Fibroblast of skin of right quadriceps (primary cell): Measurements from ENCODE around the gene JMJD4.

Experiments
- DNase-seq: peaks from one replicate; pipeline ENCODE4 v3.0.0-alpha.2; 2013

JMJD4 gene

DNA sequence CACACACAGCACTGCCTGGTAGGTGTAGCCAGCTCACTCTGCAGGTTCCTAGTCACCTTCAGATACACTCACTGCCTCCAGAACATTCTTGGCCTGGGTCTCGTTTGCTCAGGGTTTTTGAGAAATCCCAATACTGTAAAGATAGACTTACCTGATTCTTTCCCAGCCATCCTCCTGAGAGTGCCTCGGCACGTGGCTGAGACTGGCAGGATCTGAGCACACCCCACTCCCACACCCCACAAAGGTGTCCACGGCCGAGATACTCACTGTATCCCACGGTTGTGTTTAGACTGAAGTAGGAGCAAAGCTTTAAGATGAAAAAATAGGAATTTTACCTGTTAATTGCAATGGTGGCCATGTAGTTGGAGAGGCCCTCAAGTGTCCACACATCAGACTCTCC is 33.5 kb upstream of the JMJD4 start:
- no peak for DNase-seq

DNA sequence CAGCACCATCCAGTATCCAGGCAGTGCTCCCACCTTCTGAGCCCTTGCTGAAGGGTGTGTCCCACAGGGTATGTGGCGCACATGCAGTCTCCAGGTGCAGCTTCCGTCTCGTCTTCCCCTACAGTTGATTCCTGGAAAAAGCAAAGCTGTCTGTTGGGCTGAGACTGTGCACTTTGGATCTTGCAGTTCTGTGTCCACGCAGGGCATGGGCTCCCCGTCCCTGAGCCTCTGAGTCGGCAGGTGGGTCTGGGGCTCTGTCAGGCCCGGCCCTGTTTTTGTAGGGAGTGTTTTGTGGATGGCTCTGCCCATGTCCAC is 33.0 kb upstream of the JMJD4 start:
- DNase-seq = no peak

DNA sequence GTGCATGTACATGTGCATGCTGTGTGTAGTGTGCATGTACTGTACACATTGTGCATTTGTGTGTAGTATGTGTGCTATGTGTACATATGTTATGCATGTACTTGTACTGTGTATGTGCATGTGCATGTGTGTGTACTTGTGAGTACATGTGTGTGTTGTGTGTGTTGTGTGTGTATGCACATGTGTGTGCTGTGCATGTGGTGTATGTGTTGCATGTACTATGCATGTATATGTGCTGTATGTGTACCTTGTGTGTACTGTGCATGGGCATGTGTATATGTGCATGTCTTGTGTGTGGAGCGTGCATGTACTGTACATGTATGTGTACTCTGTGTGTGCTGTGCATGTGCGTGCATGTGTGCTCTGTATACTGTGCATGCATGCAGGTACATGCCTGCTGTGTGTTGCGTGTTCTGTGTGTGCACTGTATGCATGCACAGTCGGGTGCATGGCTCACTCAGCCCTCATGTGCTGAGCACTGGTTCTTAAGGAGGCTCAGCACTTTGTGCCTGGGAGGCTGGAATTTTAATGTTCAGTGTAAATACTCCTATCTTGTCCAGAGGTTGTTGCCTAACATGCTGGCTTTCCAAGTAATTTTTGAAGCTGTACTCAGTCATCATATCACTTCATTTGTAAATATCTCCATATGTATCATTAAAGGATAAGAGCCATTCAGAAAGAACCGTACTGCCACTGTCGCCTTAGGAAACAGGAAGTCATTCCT is 32.5 kb upstream of the JMJD4 start:
- no peak for DNase-seq

DNA sequence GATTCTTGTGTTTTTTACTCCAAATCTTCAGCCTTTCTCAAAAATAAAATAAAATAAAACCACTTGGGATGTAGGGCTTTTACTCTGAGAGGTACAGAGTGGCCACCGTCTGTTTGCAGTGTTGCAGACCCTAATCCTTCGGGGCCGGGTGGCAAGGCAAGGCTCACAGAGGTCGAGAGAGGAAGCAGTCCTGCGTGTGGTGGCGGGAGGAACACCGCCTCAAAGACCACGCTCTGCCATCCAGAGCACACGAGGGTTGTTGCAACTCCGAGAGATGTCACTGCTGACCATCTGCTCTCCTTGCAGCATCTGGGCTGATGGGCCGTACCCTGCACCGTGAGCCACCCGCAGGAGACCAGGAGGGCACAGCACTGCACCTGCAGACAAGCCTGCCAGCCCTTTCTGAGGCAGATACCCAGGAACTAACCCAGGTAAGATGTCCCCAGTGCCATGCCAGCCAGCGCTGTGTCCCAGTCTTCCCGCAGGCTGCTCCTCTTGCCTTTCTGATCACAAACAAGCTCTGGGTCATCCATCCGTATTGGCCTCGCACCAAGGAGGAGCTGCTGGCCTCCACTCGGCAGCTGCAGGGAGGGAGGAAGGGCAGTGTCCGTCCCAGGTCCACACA is 31.7 kb upstream of the JMJD4 start:
- no peak for DNase-seq

DNA sequence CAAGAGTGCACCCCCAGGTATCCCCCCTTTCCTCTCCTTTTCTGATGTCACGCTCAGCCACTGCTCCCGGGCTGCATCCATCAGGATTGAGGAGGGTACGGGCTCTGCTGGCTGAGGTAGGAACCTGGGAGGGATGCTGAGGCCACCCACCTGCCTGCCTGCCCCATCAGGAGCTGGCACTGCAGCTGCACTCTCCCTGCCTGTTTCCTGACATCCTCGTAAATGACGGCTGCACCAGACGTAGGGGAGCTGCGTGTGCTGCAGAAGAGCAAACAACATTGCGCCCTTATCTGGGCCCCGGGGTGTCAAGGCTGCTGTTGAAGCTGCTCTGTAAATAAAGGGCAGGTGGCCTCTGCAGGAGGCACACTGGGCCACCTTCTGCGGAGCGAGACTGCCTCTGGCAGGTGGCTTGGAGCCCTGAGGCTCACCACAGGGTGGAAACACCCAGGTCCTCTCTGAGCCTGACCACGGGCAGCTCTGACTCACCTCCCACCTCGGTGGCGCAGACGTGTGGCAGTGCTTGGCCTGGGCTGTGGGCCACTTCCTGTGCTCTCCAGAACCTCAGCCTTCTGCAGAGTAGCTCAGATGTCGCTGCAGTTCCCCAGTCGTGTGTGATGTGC is 31.0 kb upstream of the JMJD4 start:
- peak; percentile 12 for DNase-seq

- DNase-seq = no peak
These were observed 30.3 kb upstream of the JMJD4 start for GRCh38 chr1:227765261-227766014.

- DNase-seq = peak; percentile 57
These were observed 28.9 kb upstream of the JMJD4 start for GRCh38 chr1:227764019-227764391.

DNA sequence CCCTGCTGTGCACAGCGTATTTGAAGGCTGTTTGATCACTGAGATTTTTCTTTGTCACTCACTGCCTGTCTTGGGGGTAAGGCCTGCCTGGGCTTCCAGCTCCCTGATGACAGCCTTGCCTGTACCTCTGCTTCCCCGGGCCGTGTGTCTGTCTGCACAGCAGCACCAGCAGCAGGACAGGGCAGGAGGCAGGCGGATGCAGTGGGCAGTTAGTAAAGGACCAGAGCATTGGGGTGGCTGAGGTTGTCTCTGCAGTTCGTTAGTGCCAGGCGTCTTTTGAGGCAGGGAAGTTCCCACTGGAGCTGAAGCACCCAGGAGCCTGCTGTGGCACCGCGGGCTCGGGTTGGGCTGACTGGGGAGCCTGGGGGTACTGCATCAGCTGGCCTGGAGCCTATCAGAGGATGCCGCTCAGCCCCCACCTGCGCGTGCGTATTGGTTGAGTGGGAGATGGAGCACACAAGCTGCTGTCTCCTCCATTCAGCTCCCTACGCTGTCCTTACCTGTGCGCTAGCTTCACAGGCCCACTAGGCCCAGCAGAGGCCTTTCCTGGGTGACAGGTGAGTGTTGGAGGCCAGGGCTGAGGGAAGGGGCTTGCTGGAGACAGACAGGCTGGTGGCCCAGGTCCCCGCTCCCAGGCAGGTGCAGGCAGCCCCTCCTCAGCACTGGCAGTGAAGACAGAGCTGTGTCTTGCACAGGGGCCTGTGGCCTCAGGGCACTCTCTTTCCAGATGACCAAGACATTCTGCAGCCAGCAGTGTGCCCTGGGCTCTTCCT is 28.3 kb upstream of the JMJD4 start:
- no peak for DNase-seq

DNA sequence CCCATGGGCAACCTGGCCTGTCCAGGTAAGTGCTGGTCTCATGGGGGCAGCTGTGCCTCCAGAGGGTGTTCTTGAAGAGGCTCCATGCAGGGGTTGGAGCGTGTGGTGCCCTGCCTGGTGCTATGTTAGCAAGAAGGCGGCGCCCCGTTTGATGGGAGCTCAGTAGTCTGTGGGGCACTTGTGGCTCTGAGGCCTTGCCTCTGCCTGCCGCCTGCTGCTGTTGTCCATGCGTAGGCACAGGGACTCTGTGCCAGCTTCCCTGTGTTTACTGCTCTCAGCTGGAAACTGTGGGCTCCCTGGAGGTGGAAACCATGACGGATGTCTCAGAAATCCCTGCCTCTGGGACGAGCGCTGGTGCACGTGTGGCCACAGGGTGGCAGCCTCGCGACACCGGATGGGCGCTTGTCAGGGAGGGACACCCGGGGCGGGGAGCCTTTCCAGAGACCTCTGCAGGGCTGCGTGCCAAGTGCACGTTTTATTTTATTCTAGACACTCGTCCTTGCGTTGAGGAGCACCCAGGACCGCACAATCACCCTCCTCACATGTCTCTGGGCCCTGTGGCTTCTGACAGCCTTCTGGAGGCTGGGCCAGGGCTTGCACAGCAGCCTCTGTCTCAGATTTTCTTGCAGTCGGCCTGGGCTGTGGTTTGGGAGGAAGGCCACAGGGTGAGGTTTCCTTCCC is 27.3 kb upstream of the JMJD4 start:
- DNase-seq = peak; percentile 81

DNA sequence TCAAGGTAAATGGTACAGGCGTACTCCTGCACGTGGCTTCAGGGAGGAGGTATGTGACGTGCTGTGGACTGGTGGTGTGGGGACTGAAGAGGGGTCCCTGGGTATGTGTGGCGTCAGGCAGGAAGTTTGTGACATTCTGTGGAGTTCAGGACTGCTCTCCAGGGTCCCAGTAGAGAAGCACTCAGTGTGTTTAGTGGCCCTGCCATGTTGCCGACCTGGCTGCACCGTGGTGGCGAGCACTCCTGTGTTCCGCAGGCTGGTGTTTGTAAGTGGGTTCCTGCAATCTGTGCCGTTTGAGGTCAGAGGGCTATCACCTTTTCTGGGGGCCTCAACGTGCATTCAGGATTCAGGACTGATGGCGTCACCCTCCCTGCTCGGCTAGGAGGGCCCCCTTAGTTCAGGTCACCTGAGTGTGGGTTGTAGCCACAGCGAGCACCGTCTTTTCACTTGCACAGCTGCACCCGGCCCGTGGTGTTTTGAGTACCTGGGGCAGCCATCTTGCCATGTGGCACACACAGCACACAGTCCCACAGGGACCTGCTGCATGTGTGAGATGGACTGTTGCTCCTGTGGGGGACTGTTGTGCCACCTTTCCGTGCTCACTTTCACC is 26.6 kb upstream of the JMJD4 start:
- DNase-seq = no peak

DNA sequence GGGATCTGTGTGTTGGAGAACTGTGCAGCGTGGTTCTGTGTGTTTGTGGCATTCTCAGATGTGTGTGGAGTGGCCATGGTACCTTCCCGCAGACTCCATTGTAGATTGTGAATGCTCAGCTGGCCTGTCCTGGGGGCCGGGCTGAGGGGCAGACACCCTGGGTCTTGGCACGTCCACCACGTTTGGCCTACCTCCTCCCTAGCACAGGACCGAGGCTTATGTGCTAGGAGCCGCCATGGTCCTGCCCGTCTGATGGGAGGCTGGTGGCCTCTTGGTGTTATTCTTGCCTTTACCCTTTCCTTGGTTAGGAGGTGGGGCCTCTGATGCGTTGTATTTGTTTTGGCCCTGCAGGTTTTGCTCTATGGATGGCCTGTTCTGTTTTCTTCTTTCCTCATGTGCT is 25.3 kb upstream of the JMJD4 start:
- no peak for DNase-seq

DNA sequence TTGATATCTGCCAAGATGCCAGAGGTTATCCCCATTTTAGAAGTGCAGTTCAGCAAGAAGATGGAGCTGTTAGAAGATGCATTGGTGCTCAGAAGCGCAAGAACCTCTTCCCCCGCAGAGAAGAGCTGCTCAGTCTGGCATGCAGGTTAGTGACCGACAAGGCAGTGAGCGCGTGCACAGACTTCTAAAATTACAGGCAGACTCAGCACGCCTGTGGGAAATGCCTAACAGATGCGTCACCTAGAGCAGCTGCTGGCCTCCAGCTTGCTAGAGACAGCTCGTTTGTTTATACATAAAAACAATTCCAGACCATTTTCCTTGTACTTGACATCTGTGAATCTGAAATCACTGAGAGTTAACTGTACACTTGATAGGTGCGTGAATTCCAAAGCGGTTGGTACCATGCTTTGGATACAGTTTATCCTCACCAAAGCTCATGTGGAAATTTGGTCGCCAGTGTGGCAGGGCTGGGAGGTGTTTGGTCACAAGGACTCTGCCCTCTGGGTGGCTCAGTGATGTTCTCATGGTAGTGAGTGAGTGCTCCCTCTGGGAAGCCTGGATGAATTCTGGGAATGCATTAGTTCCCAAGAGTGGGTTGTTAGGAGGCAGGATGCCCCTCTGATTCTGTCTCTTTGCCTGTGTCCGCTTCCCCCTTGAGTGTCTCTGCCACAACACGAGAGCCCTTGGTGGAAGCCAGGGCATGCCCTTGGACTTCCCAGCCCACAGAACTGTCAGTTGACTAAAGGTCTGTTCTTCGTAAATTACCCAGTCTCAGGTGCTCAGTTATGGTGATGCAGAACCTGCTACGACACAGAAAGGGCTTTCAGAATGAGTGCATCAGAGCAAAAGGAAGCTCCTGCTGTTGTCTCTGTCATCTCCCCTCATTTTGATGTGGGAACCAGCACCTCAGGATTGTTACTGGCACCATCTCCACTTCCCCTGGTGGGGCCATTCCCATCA is 24.5 kb upstream of the JMJD4 start:
- DNase-seq = peak; percentile 97

- DNase-seq = no peak
These were observed 23.3 kb upstream of the JMJD4 start for GRCh38 chr1:227758366-227758765.

- DNase-seq = no peak
These were observed 22.7 kb upstream of the JMJD4 start for GRCh38 chr1:227757781-227758180.

GRCh38 chr1:227756172-227756959 is 21.3 kb upstream of the JMJD4 start:
- DNase-seq = no peak

DNA sequence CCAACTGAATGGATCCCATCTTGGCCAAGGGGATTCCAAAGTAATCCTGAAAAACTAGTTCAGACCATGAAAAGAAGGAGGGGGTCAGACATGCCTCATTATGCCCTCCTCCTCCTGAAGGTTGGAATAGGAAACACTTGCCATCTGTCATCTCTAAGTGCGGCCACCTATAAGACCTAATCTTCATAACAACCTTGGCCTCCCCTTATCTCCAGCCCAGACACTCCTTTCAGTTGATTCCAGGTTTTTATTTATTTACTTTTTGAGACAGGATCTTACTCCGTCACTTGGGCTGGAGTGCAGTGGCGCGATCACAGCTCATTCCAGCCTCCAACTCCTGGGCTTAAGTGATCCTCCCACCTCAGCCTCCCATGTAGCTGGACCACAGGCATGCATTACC is 19.9 kb upstream of the JMJD4 start:
- no peak for DNase-seq

- no peak for DNase-seq
These were observed 19.1 kb upstream of the JMJD4 start for GRCh38 chr1:227753999-227754711.

DNA sequence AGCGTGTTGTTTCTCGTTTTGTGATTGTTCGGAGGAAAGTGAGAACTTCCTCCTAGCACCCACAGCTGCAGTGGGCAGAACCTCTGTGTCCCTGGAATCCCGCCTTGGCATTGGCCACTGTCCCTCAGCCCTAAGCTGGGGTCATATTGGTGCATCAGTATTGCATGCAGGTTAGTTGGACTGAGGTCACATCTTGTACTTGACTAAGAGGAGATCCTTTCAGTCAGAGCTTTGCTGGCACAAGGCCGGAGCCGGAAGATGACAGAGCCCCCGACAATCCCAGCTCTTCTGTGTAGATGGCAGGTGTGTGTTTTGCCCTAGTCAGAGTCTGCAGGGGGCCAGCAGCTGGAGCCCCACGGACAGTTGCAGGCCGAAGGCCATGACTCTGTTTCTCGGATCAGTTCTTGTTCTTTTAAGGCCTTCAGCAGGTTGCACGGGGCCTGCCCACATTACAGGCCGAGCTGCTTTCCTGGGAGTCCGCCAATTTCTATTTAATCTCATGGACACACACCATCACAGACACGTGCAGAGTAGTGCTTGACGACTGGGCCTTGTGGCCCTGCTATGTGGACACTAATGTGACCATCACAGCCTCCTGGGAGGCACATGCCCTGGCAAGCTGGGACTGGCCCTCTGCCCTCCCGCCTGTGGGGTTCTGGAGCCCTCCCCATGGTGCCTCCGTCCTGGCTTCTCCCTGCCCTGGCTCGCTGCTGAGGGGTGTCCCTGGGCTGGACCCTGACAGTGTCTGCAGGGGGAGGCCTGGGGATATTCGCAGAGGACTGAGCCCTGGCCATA is 15.0 kb upstream of the JMJD4 start:
- DNase-seq = no peak
